Measurements from ENCODE around the gene TRUB1.

TRUB1 gene

GRCh38 chr10:114923551-114923950 lies 14.4 kb upstream of the TRUB1 start:
- H3K79me2 ChIP-seq (ENCODE audit: control insufficient read depth, low read length): no peaks in the 10 kb centered on the region
- no peaks in the 10 kb centered on the region for H3K4me1 ChIP-seq (ENCODE audit: control insufficient read depth, low read length)
- no peak overlapping the region for H3K4me3 ChIP-seq (ENCODE audit: low read length)
- H3K4me2 ChIP-seq (ENCODE audit: low read length): no peak overlapping the region
- H3F3A ChIP-seq (ENCODE audit: control insufficient read depth, insufficient read depth): no peaks in the 10 kb centered on the region
- H3K9me2 ChIP-seq (replicated peaks; ENCODE audit: control insufficient read depth, low read length): no peaks in the 10 kb centered on the region
- no peaks in the 10 kb centered on the region for H3K9me3 ChIP-seq (ENCODE audit: control insufficient read depth, insufficient read depth, low read length)
- TF ChIP-seq, protein P1, sequence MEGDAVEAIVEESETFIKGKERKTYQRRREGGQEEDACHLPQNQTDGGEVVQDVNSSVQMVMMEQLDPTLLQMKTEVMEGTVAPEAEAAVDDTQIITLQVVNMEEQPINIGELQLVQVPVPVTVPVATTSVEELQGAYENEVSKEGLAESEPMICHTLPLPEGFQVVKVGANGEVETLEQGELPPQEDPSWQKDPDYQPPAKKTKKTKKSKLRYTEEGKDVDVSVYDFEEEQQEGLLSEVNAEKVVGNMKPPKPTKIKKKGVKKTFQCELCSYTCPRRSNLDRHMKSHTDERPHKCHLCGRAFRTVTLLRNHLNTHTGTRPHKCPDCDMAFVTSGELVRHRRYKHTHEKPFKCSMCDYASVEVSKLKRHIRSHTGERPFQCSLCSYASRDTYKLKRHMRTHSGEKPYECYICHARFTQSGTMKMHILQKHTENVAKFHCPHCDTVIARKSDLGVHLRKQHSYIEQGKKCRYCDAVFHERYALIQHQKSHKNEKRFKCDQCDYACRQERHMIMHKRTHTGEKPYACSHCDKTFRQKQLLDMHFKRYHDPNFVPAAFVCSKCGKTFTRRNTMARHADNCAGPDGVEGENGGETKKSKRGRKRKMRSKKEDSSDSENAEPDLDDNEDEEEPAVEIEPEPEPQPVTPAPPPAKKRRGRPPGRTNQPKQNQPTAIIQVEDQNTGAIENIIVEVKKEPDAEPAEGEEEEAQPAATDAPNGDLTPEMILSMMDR (IDR thresholded peaks at IDR 0.05; ENCODE audit: low read depth, low read length, poor library complexity, severe bottlenecking): no peak
- TF ChIP-seq EZH2phosphoT487 (IDR thresholded peaks at IDR 0.05; ENCODE audit: borderline replicate concordance, low read length): no peak
- no peaks in the 10 kb centered on the region for H3K36me3 ChIP-seq (ENCODE audit: control insufficient read depth, low read length)
- H4K20me1 ChIP-seq (ENCODE audit: control insufficient read depth, insufficient read depth, low read depth, low read length): no peaks in the 10 kb centered on the region
- H3K27me3 ChIP-seq (ENCODE audit: control insufficient read depth, low read length): peaks cover 13% of the 10 kb centered on the region
- H3K27ac ChIP-seq (ENCODE audit: low read depth, low read length): no peak overlapping the region

GRCh38 chr10:114925587-114926586 lies 12.1 kb upstream of the TRUB1 start:
- H3K9me3 ChIP-seq (ENCODE audit: control insufficient read depth, insufficient read depth, low read length): no peaks in the 10 kb centered on the region
- H3K9me2 ChIP-seq (replicated peaks; ENCODE audit: control insufficient read depth, low read length): no peaks in the 10 kb centered on the region
- TF ChIP-seq, protein P1 (IDR thresholded peaks at IDR 0.05; ENCODE audit: low read depth, low read length, poor library complexity, severe bottlenecking): no peak
- no peak for TF ChIP-seq EZH2phosphoT487 (IDR thresholded peaks at IDR 0.05; ENCODE audit: borderline replicate concordance, low read length)
- no peaks in the 10 kb centered on the region for H3F3A ChIP-seq (ENCODE audit: control insufficient read depth, insufficient read depth)
- H3K4me1 ChIP-seq (ENCODE audit: control insufficient read depth, low read length): no peaks in the 10 kb centered on the region
- no peaks in the 10 kb centered on the region for H3K36me3 ChIP-seq (ENCODE audit: control insufficient read depth, low read length)
- H3K27ac ChIP-seq (ENCODE audit: low read depth, low read length): no peak overlapping the region
- H3K27me3 ChIP-seq (ENCODE audit: control insufficient read depth, low read length): peaks cover 13% of the 10 kb centered on the region
- no peaks in the 10 kb centered on the region for H4K20me1 ChIP-seq (ENCODE audit: control insufficient read depth, insufficient read depth, low read depth, low read length)
- H3K4me3 ChIP-seq (ENCODE audit: low read length): no peak overlapping the region
- H3K79me2 ChIP-seq (ENCODE audit: control insufficient read depth, low read length): no peaks in the 10 kb centered on the region
- H3K4me2 ChIP-seq (ENCODE audit: low read length): no peak overlapping the region

DNA sequence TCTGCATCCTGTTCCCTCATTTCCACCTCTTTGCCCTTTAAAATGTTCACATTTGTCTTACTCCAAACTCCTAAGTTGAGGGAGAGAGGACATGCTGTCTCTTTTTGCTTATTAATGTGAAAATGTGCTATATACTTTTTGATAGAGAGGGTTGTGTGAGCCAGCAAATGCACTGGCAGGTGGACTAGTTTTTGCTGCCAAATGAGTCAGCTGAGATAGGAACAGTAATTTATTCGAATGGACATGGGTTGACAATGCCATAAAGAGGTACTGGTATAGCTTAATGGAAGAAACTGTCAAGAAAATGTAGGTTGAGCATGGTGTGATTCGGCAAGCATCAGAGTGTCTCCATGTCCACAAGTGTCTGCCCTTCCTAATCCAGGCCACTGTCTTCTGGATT lies 9.2 kb upstream of the TRUB1 start:
- H3K36me3 ChIP-seq (ENCODE audit: control insufficient read depth, low read length): no peaks in the 10 kb centered on the region
- no peaks in the 10 kb centered on the region for H3K79me2 ChIP-seq (ENCODE audit: control insufficient read depth, low read length)
- H3K27me3 ChIP-seq (ENCODE audit: control insufficient read depth, low read length): peaks cover 13% of the 10 kb centered on the region
- no peaks in the 10 kb centered on the region; the same call in 1 of the 2 replicates for H3K9me3 ChIP-seq (ENCODE audit: control insufficient read depth, insufficient read depth, low read length)
- H3K9me2 ChIP-seq (replicated peaks; ENCODE audit: control insufficient read depth, low read length): no peaks in the 10 kb centered on the region
- no peaks in the 10 kb centered on the region for H4K20me1 ChIP-seq (ENCODE audit: control insufficient read depth, insufficient read depth, low read depth, low read length)
- H3K4me1 ChIP-seq (ENCODE audit: control insufficient read depth, low read length): no peaks in the 10 kb centered on the region
- no peak for TF ChIP-seq EZH2phosphoT487 (IDR thresholded peaks at IDR 0.05; ENCODE audit: borderline replicate concordance, low read length)
- TF ChIP-seq, protein P1 (IDR thresholded peaks at IDR 0.05; ENCODE audit: low read depth, low read length, poor library complexity, severe bottlenecking): no peak
- H3K4me2 ChIP-seq (ENCODE audit: low read length): no peak overlapping the region
- no peak overlapping the region for H3K4me3 ChIP-seq (ENCODE audit: low read length)
- no peak overlapping the region for H3K27ac ChIP-seq (ENCODE audit: low read depth, low read length)
- no peaks in the 10 kb centered on the region for H3F3A ChIP-seq (ENCODE audit: control insufficient read depth, insufficient read depth)
